Fibroblast of skin of abdomen (primary cell): ENCODE results near the gene KREMEN2.
"Not testable (repeated sequence)": the region's sequence is repeated elsewhere in the genome, so short reads cannot be mapped to it uniquely, and the experiment has no call there.

Source experiments
- DNase-seq: peaks from one replicate; pipeline ENCODE4 v3.0.0-alpha.2; 2013

The KREMEN2 gene

GRCh38 chr16:2939968-2940367 is 24.1 kb upstream of the KREMEN2 start:
- no peak for DNase-seq

GRCh38 chr16:2942045-2942444 is 22.0 kb upstream of the KREMEN2 start:
- DNase-seq, result no peak

- DNase-seq, result not testable (repeated sequence)
These were observed 20.4 kb upstream of the KREMEN2 start for GRCh38 chr16:2943716-2944115.

GRCh38 chr16:2946649-2947048 is 17.4 kb upstream of the KREMEN2 start:
- DNase-seq, result no peak

GRCh38 chr16:2948807-2949704 is 15.0 kb upstream of the KREMEN2 start:
- DNase-seq, result no peak

- no peak for DNase-seq
These were observed 14.2 kb upstream of the KREMEN2 start for GRCh38 chr16:2949705-2950352.

GRCh38 chr16:2950353-2950724 is 13.7 kb upstream of the KREMEN2 start:
- no peak for DNase-seq

GRCh38 chr16:2950773-2951172 is 13.3 kb upstream of the KREMEN2 start:
- DNase-seq, result no peak

GRCh38 chr16:2952679-2953078 is 11.4 kb upstream of the KREMEN2 start:
- no peak for DNase-seq

GRCh38 chr16:2953706-2954627 is 10.1 kb upstream of the KREMEN2 start:
- DNase-seq, result no peak

GRCh38 chr16:2954656-2955381 is 9.3 kb upstream of the KREMEN2 start:
- DNase-seq, result no peak

- no peak for DNase-seq
These were observed 8.7 kb upstream of the KREMEN2 start for GRCh38 chr16:2955438-2955778.

- DNase-seq, result no peak
These were observed 8.1 kb upstream of the KREMEN2 start for GRCh38 chr16:2955779-2956578.

GRCh38 chr16:2956579-2956956 is 7.5 kb upstream of the KREMEN2 start:
- no peak for DNase-seq

- no peak for DNase-seq
These were observed 4.9 kb upstream of the KREMEN2 start for GRCh38 chr16:2959206-2959605.

GRCh38 chr16:2960183-2961010 is 3.7 kb upstream of the KREMEN2 start:
- no peak for DNase-seq

- no peak for DNase-seq
These were observed 1.6 kb upstream of the KREMEN2 start for GRCh38 chr16:2962334-2963073.

- no peak for DNase-seq
These were observed 877 bp upstream of the KREMEN2 start for GRCh38 chr16:2963074-2963722.
